ENCODE results near the gene SSTR3.

Gene SSTR3

GRCh38 chr22:37193629-37194191 lies 18.6 kb downstream of the SSTR3 start:
- no peak for DNase-seq

DNA sequence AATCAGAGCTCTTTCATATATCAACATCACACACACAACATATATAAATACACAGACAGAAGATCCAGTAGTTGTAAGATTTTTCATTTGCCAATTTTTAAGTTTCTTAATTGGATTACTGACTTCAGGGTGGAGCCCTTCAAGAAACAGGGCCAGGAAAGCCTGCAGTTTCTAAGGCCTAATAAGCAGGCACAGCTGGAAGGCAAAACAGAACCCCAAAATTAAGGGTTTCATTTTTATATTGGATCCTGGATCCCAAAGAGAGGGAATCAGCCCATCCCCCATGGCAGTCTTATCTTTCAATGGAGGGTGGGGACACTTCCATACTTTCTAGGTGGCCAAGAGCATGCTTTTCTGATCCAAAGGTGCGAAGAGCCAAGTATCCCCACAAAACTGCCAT lies 19.5 kb downstream of the SSTR3 start:
- no peak for DNase-seq

GRCh38 chr22:37192204-37192603 lies 20.1 kb downstream of the SSTR3 start:
- DNase-seq: no peak

GRCh38 chr22:37190262-37190780 lies 22.0 kb downstream of the SSTR3 start:
- DNase-seq: no peak

- peak; percentile 46 for DNase-seq
Observed at GRCh38 chr22:37188901-37189466, 23.3 kb downstream of the SSTR3 start.

- peak; percentile 63 for DNase-seq
Observed at GRCh38 chr22:37187891-37188761, 24.2 kb downstream of the SSTR3 start, which contains the start of gene C1QTNF6. C1QTNF6 (minus strand) TSS chr22:37188247; CDS start chr22:37188213, 34 bp downstream.

GRCh38 chr22:37187552-37187890 lies 24.8 kb downstream of the SSTR3 start:
- DNase-seq: peak; percentile 47

- DNase-seq: no peak
Observed at GRCh38 chr22:37186997-37187522, 25.2 kb downstream of the SSTR3 start.

- DNase-seq: peak; percentile 71
Observed at GRCh38 chr22:37186228-37186996, 25.9 kb downstream of the SSTR3 start.

DNA sequence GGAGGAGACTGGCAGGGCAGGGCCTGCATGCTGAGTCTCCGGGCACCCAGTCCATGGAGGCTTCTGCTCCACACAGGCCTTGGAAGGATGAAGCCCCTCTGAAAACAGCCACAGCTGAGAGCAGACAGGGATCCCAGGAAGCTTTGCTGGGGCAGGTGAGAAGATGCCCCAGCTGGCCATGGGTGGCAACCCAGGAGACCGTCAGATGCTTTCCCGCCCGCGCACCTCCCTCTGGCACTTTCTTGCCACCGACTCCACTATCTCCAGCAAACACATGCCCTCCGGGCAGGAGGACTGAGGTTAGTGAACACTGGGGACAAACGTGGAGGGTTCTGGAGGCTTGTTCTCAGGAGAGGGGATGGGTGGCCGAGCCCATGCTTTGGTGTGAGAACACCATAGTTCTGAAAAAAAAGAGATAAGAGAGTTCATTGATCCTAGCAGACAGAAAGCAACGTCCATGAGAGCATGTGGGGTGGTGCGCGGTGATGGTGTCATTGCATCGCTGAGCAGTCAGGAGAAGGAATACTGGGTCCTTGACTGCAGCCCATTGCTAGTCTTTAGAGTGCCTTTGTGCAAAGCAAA lies 26.5 kb downstream of the SSTR3 start:
- no peak for DNase-seq

DNA sequence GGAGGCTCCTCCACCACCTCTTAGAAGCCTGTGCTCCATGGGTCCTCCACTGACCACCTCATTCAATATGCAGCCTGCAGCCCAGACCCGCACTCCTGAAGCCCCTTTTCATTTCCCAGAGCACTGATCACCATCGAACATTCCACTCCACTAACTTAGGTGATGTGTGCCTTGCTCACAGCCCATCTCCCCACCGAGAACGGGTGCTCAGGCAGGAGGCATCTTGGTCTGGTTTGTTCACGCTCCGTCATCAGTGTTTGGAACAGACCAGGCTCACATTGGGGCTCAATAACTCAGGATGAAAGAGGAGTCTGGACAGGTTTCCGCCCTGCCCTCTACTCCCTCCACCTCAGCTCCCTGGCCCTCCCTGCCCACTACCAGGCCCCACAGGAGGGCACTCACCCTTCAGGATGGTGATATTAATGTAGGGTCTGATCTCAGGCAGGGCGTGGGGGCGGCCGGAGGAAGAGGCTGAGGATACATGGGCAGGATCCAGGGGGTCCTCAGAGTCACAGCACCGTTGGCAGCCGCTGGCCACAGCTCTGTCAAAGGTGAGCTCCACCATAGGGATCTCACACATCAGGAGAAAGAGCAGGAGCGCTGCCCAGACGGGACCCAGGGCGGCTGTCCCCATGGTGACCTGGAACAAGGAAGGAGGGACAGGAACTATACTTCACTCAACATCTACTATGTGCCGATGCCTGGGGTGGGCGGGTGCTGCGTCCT lies 27.3 kb downstream of the SSTR3 start:
- no peak for DNase-seq

GRCh38 chr22:37184380-37184755 lies 27.9 kb downstream of the SSTR3 start:
- no peak for DNase-seq

- no peak for DNase-seq
Observed at GRCh38 chr22:37183432-37184379, 28.6 kb downstream of the SSTR3 start.

GRCh38 chr22:37182949-37183245 lies 29.4 kb downstream of the SSTR3 start:
- no peak for DNase-seq

- no peak for DNase-seq
Observed at GRCh38 chr22:37182101-37182948, 30.0 kb downstream of the SSTR3 start.

DNA sequence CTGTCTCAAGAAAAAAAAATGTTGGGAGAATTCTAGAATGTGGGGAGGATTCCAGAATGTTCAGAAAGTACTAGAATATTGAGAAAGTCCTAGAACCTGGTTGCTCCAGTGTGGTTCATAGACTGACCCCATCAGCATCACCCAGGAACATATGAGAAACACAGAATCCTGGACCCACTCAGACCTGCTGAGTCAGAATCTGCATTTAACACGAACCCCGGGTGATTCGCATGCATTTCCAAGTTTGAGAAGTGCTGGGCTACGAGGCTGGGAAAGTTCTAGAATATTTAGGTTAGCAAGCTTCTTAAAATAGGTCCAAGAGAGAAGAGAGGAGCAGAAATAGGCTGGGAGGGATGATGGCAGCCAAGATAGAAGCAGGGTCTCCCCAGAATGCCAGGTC lies 30.6 kb downstream of the SSTR3 start:
- no peak for DNase-seq

- DNase-seq: no peak
Observed at GRCh38 chr22:37180531-37181231, 31.6 kb downstream of the SSTR3 start.

DNA sequence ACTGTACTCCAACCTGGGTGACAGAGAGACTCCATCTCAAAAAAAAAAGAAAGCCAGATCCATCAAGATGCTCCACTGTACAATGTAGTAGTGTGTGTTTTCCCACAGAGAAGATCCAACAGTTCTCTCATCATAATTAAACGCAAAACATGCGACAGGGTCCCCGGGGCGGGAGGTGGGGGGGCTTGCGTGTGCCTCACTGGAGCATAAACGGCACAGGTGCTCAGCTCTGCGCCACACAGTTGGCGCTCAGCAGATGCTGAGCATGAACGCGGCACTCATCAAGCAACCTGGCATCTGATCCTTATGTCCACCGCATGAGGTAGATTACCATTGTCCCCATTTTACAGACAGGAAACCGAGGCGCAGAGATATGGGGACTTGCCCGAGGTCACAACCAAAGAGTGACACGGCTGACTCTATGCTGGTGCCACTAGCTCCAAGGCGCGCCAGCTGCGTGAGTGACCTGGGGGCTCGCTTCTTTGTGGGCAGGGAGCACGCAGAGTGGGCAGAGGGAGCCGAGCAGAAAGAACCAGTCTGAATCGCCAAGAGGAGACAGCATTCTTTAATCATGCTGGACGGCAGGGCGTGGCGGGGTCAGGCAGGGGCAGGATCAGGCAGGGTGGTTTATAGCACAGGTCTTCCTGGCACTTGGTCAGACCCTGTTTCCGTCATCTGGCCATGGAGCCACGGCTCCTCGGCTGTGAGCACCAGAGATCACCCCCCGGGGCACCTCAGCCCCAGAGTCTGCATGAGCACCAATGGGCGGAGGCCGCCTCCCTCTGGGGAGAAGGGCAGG lies 32.5 kb downstream of the SSTR3 start:
- no peak for DNase-seq
